Adipocyte (in vitro differentiated cells): ENCODE results near the gene SRP19.
A peak's percentile ranks its signal among the peaks of the same experiment; 100 is the strongest.
"Not testable (repeated sequence)": the region's sequence is repeated elsewhere in the genome, so short reads cannot be mapped to it uniquely, and the experiment has no call there.

Experiments
- DNase-seq: peaks from one replicate; pipeline ENCODE4 v3.0.0-alpha.2; 2015; ENCODE audit warnings: low read depth
- H3K27me3 ChIP-seq: replicated peaks from 2 replicates; pipeline ENCODE4 v1.7.0; 2013; ENCODE audit warnings: mild to moderate bottlenecking, low read length, moderate library complexity; ENCODE audit not compliant: control insufficient read depth, insufficient read depth
- H3K36me3 ChIP-seq: 2 replicates; pipeline ENCODE4 v1.7.0; 2013; ENCODE audit warnings: low read length, mild to moderate bottlenecking, moderate library complexity; ENCODE audit not compliant: control insufficient read depth, insufficient read depth, severe bottlenecking
- H3K4me1 ChIP-seq: 2 replicates; pipeline ENCODE4 v1.7.0; 2013; ENCODE audit warnings: mild to moderate bottlenecking, low read length, moderate library complexity; ENCODE audit not compliant: control insufficient read depth, insufficient read depth
- H3K4me3 ChIP-seq: 2 replicates; pipeline ENCODE4 v1.7.0; 2013; ENCODE audit warnings: mild to moderate bottlenecking, low read length, moderate library complexity
- H3K9ac ChIP-seq: 2 replicates; pipeline ENCODE4 v1.7.0; 2013; ENCODE audit warnings: mild to moderate bottlenecking, low read length, moderate library complexity
- H3K9me3 ChIP-seq: 2 replicates; pipeline ENCODE4 v1.7.0; 2013; ENCODE audit warnings: mild to moderate bottlenecking, low read length, moderate library complexity; ENCODE audit not compliant: control insufficient read depth

Gene SRP19

GRCh38 chr5:112848116-112848811 lies 12.8 kb upstream of the SRP19 start:
- Histone ChIP-seq H3K36me3 (no peaks in the 10 kb centered on the region), H3K4me3 (peak overlapping the region; percentile 61), H3K9me3 (no peaks in the 10 kb centered on the region), H3K9ac (no peak overlapping the region), H3K4me1 (peaks cover 12% of the 10 kb centered on the region), H3K27me3 (no peaks in the 10 kb centered on the region)
- peak; percentile 90 for DNase-seq

- Histone ChIP-seq H3K36me3 (no peaks in the 10 kb centered on the region), H3K27me3 (no peaks in the 10 kb centered on the region), H3K4me1 (peaks cover 12% of the 10 kb centered on the region), H3K9me3 (no peaks in the 10 kb centered on the region), H3K4me3 (no peak overlapping the region), H3K9ac (no peak overlapping the region)
- no peak for DNase-seq
Measured at GRCh38 chr5:112849912-112850311, 11.2 kb upstream of the SRP19 start.

- H3K27me3 ChIP-seq: no peaks in the 10 kb centered on the region
- H3K4me3 ChIP-seq: no peak overlapping the region
- H3K4me1 ChIP-seq: peaks cover 21% of the 10 kb centered on the region
- no peaks in the 10 kb centered on the region for H3K9me3 ChIP-seq
- no peak overlapping the region for H3K9ac ChIP-seq
- H3K36me3 ChIP-seq: no peaks in the 10 kb centered on the region
- DNase-seq: no peak
Measured at GRCh38 chr5:112854651-112855050, 6.4 kb upstream of the SRP19 start.

GRCh38 chr5:112857866-112858265 lies 3.2 kb upstream of the SRP19 start:
- Histone ChIP-seq H3K27me3 (no peaks in the 10 kb centered on the region), H3K4me1 (peaks cover 35% of the 10 kb centered on the region), H3K4me3 (no peak overlapping the region), H3K9me3 (no peaks in the 10 kb centered on the region), H3K9ac (no peak overlapping the region), H3K36me3 (peaks cover under 1% of the 10 kb centered on the region)
- peak; percentile 30 for DNase-seq

GRCh38 chr5:112860571-112860928 lies 537 bp upstream of the SRP19 start:
- not testable (repeated sequence) for H3K27me3 ChIP-seq, H3K9me3 ChIP-seq, DNase-seq
- Histone ChIP-seq H3K4me3 (peak overlapping the region; percentile 99), H3K9ac (peak overlapping the region; percentile 99), H3K4me1 (peaks cover 48% of the 10 kb centered on the region), H3K36me3 (peaks cover 27% of the 10 kb centered on the region)

- Histone ChIP-seq H3K36me3 (peaks cover 37% of the 10 kb centered on the region), H3K4me3 (peak overlapping the region; percentile 99), H3K9me3 (no peaks in the 10 kb centered on the region), H3K4me1 (peaks cover 40% of the 10 kb centered on the region), H3K9ac (peak overlapping the region; percentile 99), H3K27me3 (no peaks in the 10 kb centered on the region)
- DNase-seq: peak; percentile 51
Measured at GRCh38 chr5:112861638-112861985, 525 bp downstream of the SRP19 start.

- Histone ChIP-seq H3K4me3 (peak overlapping the region; percentile 99), H3K9me3 (no peaks in the 10 kb centered on the region), H3K36me3 (peaks cover 42% of the 10 kb centered on the region), H3K9ac (peak overlapping the region; percentile 99), H3K27me3 (no peaks in the 10 kb centered on the region), H3K4me1 (peaks cover 40% of the 10 kb centered on the region)
- no peak for DNase-seq
Measured at GRCh38 chr5:112862085-112862484, 998 bp downstream of the SRP19 start.

GRCh38 chr5:112863549-112863948 lies 2.5 kb downstream of the SRP19 start:
- Histone ChIP-seq H3K4me3 (peak overlapping the region; percentile 99), H3K9me3 (no peaks in the 10 kb centered on the region), H3K36me3 (peaks cover 56% of the 10 kb centered on the region), H3K4me1 (peaks cover 27% of the 10 kb centered on the region), H3K27me3 (no peaks in the 10 kb centered on the region), H3K9ac (peak overlapping the region; percentile 18)
- no peak for DNase-seq

GRCh38 chr5:112865128-112865527 lies 4.0 kb downstream of the SRP19 start:
- Histone ChIP-seq H3K4me1 (peaks cover 27% of the 10 kb centered on the region), H3K4me3 (no peak overlapping the region), H3K9ac (no peak overlapping the region), H3K36me3 (peaks cover 71% of the 10 kb centered on the region), H3K9me3 (no peaks in the 10 kb centered on the region), H3K27me3 (no peaks in the 10 kb centered on the region)
- DNase-seq: peak; percentile 6

- H3K4me1 ChIP-seq: peaks cover 31% of the 10 kb centered on the region
- H3K36me3 ChIP-seq: peaks cover 75% of the 10 kb centered on the region
- no peak for DNase-seq
- no peaks in the 10 kb centered on the region for H3K27me3 ChIP-seq
- H3K9me3 ChIP-seq: no peaks in the 10 kb centered on the region
- no peak overlapping the region for H3K9ac ChIP-seq
- no peak overlapping the region for H3K4me3 ChIP-seq
Measured at GRCh38 chr5:112866739-112867138, 5.7 kb downstream of the SRP19 start.

GRCh38 chr5:112867411-112867810 lies 6.3 kb downstream of the SRP19 start:
- no peak for DNase-seq
- no peak overlapping the region for H3K4me3 ChIP-seq
- H3K9ac ChIP-seq: no peak overlapping the region
- no peaks in the 10 kb centered on the region for H3K27me3 ChIP-seq
- peaks cover 34% of the 10 kb centered on the region for H3K4me1 ChIP-seq
- peaks cover 75% of the 10 kb centered on the region for H3K36me3 ChIP-seq
- no peaks in the 10 kb centered on the region for H3K9me3 ChIP-seq

- Histone ChIP-seq H3K4me1 (peaks cover 17% of the 10 kb centered on the region), H3K36me3 (peaks cover 57% of the 10 kb centered on the region), H3K4me3 (no peak overlapping the region), H3K9ac (no peak overlapping the region), H3K27me3 (no peaks in the 10 kb centered on the region), H3K9me3 (no peaks in the 10 kb centered on the region)
- no peak for DNase-seq
Measured at GRCh38 chr5:112869948-112870347, 8.9 kb downstream of the SRP19 start.
